Neural progenitor cell (in vitro differentiated cells): ENCODE measurements around the gene LYRM4. TPM values are rescaled to one million over a fixed set of nuclear protein-coding genes. Genes with fewer than 3 reads are reported as not detected.

Experiments
- DNase-seq: peaks from one replicate; pipeline ENCODE4 v3.0.0-alpha.2; 2016; ENCODE audit warnings: low spot score
- H2AFZ ChIP-seq: fragments of 200-600 bp; sonication (generic); replicated peaks from 2 replicates; pipeline ENCODE4 v1.6.1; 2016; ENCODE audit warnings: antibody characterized with exemption
- H3F3A ChIP-seq: fragments of 200-600 bp; sonication (generic); 2 replicates; pipeline ENCODE4 v1.6.1; 2016; ENCODE audit warnings: antibody characterized with exemption, low read depth
- H3K27ac ChIP-seq: fragments of 200-600 bp; sonication (generic); 2 replicates; pipeline ENCODE4 v1.5.1; 2016; ENCODE audit warnings: mild to moderate bottlenecking
- H3K27me3 ChIP-seq: fragments of 200-600 bp; sonication (generic); 2 replicates; pipeline ENCODE4 v1.6.1; 2016; ENCODE audit warnings: mild to moderate bottlenecking, moderate library complexity
- H3K36me3 ChIP-seq: fragments of 200-600 bp; sonication (generic); 2 replicates; pipeline ENCODE4 v1.5.1; 2016
- H3K4me1 ChIP-seq: fragments of 200-600 bp; sonication (generic); 2 replicates; pipeline ENCODE4 v1.6.1; 2016; ENCODE audit warnings: mixed run types
- H3K4me2 ChIP-seq: fragments of 200-600 bp; sonication (generic); 2 replicates; pipeline ENCODE4 v1.6.1; 2016
- H3K4me3 ChIP-seq: fragments of 200-600 bp; sonication (generic); 2 replicates; pipeline ENCODE4 v1.5.1; 2016
- H3K79me2 ChIP-seq: fragments of 200-600 bp; sonication (generic); 2 replicates; pipeline ENCODE4 v1.6.1; 2016; ENCODE audit warnings: low read depth
- H3K9ac ChIP-seq: fragments of 200-600 bp; sonication (generic); 2 replicates; pipeline ENCODE4 v1.6.1; 2016
- H3K9me3 ChIP-seq: fragments of 200-600 bp; sonication (generic); 2 replicates; pipeline ENCODE4 v1.5.1; 2016; ENCODE audit warnings: low read depth
- H4K20me1 ChIP-seq: fragments of 200-600 bp; sonication (generic); 2 replicates; pipeline ENCODE4 v1.6.1; 2016; ENCODE audit warnings: low read depth
- H3K27ac Mint-ChIP-seq: 3 replicates; pipeline ENCODE4 v1.8.0; 2021; ENCODE audit warnings: mixed read lengths
- H3K27me3 Mint-ChIP-seq: 2 replicates; pipeline ENCODE4 v1.8.0; 2022; ENCODE audit warnings: low read depth, mild to moderate bottlenecking, inconsistent platforms, moderate library complexity, mixed read lengths; ENCODE audit not compliant: insufficient read depth
- H3K36me3 Mint-ChIP-seq: 3 replicates; pipeline ENCODE4 v1.8.0; 2021; ENCODE audit warnings: mixed read lengths
- H3K4me1 Mint-ChIP-seq: 3 replicates; pipeline ENCODE4 v1.8.0; 2021; ENCODE audit warnings: mixed read lengths
- H3K4me3 Mint-ChIP-seq: 3 replicates; pipeline ENCODE4 v1.8.0; 2021; ENCODE audit warnings: mild to moderate bottlenecking, moderate library complexity, mixed read lengths
- H3K9me3 Mint-ChIP-seq: 3 replicates; pipeline ENCODE4 v1.8.0; 2020; ENCODE audit warnings: mixed read lengths
- CTCF ChIP-seq: fragments of 200-600 bp; sonication (generic); IDR thresholded peaks from 2 replicates; pipeline ENCODE4 v1.5.1; 2017; ENCODE audit warnings: antibody characterized with exemption, mild to moderate bottlenecking
- EZH2 ChIP-seq: fragments of 200-600 bp; sonication (generic); IDR thresholded peaks from 2 replicates; pipeline ENCODE4 v1.6.1; 2017; ENCODE audit warnings: antibody characterized with exemption, mild to moderate bottlenecking, moderate library complexity
- EZH2phosphoT487 ChIP-seq: fragments of 200-600 bp; sonication (generic); IDR thresholded peaks from 2 replicates; pipeline ENCODE4 v1.6.1; 2017; ENCODE audit warnings: antibody characterized with exemption
- total RNA-seq: library from RNA; depleted of rRNA; stranded (reverse); fragments of >200 nt; gene quantifications from 2 replicates; pipeline ENCODE4 v1.2.3, GENCODE V29; 2015; ENCODE audit warnings: low replicate concordance

LYRM4 gene
- total RNA-seq, 1 donor from 2014 or later: 23.9 TPM

- Mint-ChIP-seq H3K36me3 (no peaks in the 10 kb centered on the region), H3K27me3 (no peaks in the 10 kb centered on the region), H3K4me1 (no peaks in the 10 kb centered on the region), H3K27ac (no peak overlapping the region), H3K9me3 (no peaks in the 10 kb centered on the region), H3K4me3 (no peak overlapping the region)
- no peak overlapping the region for H3K27ac ChIP-seq
- no peak for TF ChIP-seq CTCF
- no peak for TF ChIP-seq EZH2
- no peak for TF ChIP-seq EZH2phosphoT487
- no peaks in the 10 kb centered on the region for H3K9me3 ChIP-seq
- DNase-seq: no peak
- no peak overlapping the region for H3K4me2 ChIP-seq
- no peak overlapping the region for H3K4me3 ChIP-seq
- H2AFZ ChIP-seq: no peak overlapping the region
- H3K79me2 ChIP-seq: no peaks in the 10 kb centered on the region
- no peaks in the 10 kb centered on the region for H3K27me3 ChIP-seq
- no peaks in the 10 kb centered on the region for H4K20me1 ChIP-seq
- H3F3A ChIP-seq: no peaks in the 10 kb centered on the region
- no peaks in the 10 kb centered on the region for H3K36me3 ChIP-seq
- H3K9ac ChIP-seq: no peak overlapping the region
- H3K4me1 ChIP-seq: no peaks in the 10 kb centered on the region
Observed at GRCh38 chr6:5068153-5068751, 192.5 kb downstream of the LYRM4 start.

GRCh38 chr6:5067305-5067704, 193.4 kb downstream of the LYRM4 start:
- Mint-ChIP-seq H3K27ac (no peak overlapping the region), H3K27me3 (no peaks in the 10 kb centered on the region), H3K9me3 (no peaks in the 10 kb centered on the region), H3K4me1 (no peaks in the 10 kb centered on the region), H3K4me3 (no peak overlapping the region), H3K36me3 (no peaks in the 10 kb centered on the region)
- no peak overlapping the region for H2AFZ ChIP-seq
- no peaks in the 10 kb centered on the region for H3K4me1 ChIP-seq
- TF ChIP-seq CTCF (no peak), EZH2 (no peak), EZH2phosphoT487 (no peak)
- no peak overlapping the region for H3K4me2 ChIP-seq
- H3K4me3 ChIP-seq: no peak overlapping the region
- no peaks in the 10 kb centered on the region for H3K9me3 ChIP-seq
- H3K9ac ChIP-seq: no peak overlapping the region
- no peaks in the 10 kb centered on the region for H3K36me3 ChIP-seq
- DNase-seq: no peak
- no peak overlapping the region for H3K27ac ChIP-seq
- no peaks in the 10 kb centered on the region for H4K20me1 ChIP-seq
- no peaks in the 10 kb centered on the region for H3F3A ChIP-seq
- H3K27me3 ChIP-seq: no peaks in the 10 kb centered on the region
- H3K79me2 ChIP-seq: no peaks in the 10 kb centered on the region

GRCh38 chr6:5066456-5067093, 194.2 kb downstream of the LYRM4 start:
- Histone ChIP-seq H3K4me1 (no peaks in the 10 kb centered on the region), H3K9ac (no peak overlapping the region), H3K27ac (no peak overlapping the region), H2AFZ (no peak overlapping the region), H3K4me2 (no peak overlapping the region), H4K20me1 (no peaks in the 10 kb centered on the region), H3K9me3 (no peaks in the 10 kb centered on the region), H3K36me3 (no peaks in the 10 kb centered on the region), H3F3A (no peaks in the 10 kb centered on the region), H3K27me3 (no peaks in the 10 kb centered on the region), H3K4me3 (no peak overlapping the region), H3K79me2 (no peaks in the 10 kb centered on the region)
- Mint-ChIP-seq H3K27me3 (no peaks in the 10 kb centered on the region), H3K36me3 (no peaks in the 10 kb centered on the region), H3K4me3 (no peak overlapping the region), H3K9me3 (no peaks in the 10 kb centered on the region), H3K27ac (no peak overlapping the region), H3K4me1 (no peaks in the 10 kb centered on the region)
- no peak for DNase-seq
- TF ChIP-seq CTCF (no peak), EZH2 (no peak), EZH2phosphoT487 (no peak)
